NOMO-1 treated with dmso at 0.1 percent for 144 hours (cell line): Measurements from ENCODE around the gene LINC00237.

Source experiments
- DNase-seq: peaks from one replicate; lab custom pipeline; 2025; ENCODE audit not compliant: unreplicated experiment; lab: John Stamatoyannopoulos, UW

Gene LINC00237

DNA sequence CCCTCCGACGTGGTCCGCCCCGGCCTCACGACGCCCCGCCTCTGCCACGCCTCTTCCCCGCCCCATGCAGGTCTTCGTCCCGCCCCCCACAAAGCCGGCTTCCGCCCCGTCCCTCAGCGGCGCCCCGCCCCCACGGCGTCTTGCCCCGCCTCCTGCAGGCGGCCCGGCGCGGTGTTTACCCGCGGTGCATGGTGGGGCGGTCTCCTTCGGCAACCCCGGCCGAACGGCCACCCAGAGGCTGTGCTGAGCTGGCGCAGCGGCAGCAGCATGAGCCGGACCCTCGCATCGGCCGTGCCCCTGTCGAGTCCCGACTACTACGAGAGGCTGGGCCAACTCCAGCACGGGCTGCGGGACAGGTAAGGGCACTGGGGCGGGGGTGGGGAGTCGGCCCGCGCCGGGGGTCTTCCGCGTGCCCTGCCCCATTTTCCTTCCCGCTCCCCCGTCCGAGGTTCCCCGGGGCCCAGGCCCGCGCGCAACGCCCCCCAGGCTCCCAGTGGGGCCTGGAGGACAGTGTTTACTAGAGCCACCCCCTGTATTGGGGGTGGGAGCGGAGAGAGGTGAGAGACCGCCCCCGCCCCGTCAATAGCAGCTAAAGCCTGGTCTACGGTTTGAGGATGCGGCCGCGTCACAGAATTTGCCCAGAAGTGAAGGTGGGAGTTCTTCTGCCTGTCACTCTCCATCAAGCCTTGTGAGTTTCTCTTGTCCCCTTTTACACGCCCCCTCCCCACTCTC is 19.9 kb upstream of the LINC00237 start, which contains the start of gene KIZ:
KIZ (plus strand) TSS at position 234 of the 732 bp plus-strand sequence; CDS start at position 268, 34 bp downstream.
- peak; percentile 81 for DNase-seq

DNA sequence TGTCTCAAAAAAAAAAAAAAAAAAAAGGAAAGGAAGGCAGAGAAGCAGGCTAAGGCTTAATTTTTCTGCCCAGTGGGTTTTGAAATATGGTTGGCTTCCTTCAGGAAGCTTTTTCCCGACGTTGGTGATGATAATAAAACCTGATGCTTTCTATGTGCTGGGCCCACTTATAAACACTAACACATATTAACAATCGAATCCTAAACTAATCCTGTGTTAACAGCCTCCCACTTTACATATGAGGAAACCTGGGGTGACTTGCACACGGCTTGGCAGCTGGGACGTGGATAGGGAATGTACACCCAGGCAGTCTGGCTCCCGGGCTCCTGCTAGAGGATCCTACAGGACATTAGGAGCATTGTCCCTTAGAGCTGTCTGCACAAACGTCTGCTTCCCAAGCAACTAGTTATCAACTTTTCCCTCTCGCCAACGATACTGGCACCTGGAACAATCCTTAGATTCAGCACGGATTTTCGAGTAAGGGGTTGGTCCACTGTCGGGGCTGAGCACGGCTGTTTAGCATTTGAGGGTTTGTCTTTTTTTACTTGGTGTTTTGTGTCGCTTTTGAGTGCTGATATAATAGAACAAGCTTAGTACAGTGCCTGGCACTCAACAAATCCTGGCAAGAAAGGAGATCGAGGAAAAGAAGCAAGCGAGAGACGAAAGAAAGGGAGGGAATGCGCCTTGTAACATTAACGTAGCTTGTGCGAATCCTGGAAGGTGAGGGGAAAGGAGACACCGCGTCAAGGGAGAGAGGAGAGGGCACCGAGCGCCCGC is 19.1 kb upstream of the LINC00237 start:
- no peak for DNase-seq

DNA sequence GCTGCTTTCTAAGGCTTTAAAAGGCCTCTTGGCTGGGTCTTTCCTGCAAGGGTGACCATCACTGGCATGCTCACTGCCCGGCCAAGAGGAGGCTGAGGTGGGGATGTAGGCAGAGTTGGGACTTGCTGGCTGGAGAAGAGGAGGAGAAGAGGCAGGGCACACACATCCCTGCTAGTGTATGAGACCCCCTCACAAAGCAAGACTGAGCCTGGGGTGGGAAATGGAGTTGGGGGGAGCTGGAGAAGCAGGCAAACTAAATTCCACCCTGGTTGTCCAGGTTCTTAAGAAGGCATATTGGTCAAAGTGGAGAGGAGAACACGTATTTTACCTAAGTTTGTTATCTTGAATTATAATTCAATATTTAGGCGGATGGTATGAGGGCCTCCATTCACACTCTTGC is 18.0 kb upstream of the LINC00237 start:
- DNase-seq: no peak

DNA sequence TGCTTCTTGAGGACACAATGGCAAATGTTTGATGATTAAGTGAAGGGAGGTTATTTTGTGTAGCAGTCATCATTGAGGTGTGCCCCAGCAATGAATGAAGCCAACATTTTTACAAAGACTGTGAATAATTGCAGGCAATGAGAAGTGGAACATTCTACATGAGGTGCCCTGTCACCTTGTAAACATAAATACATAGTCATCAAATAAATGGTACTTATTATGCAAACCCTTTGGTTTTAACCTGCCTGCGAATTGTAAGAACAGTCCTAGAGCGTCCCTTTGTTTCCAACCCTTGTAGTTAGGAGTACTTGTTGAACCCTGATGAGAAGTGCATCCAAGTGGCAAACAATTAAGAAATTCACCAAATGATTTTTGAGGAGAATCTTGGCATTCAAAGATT is 12.6 kb upstream of the LINC00237 start:
- DNase-seq: no peak

DNA sequence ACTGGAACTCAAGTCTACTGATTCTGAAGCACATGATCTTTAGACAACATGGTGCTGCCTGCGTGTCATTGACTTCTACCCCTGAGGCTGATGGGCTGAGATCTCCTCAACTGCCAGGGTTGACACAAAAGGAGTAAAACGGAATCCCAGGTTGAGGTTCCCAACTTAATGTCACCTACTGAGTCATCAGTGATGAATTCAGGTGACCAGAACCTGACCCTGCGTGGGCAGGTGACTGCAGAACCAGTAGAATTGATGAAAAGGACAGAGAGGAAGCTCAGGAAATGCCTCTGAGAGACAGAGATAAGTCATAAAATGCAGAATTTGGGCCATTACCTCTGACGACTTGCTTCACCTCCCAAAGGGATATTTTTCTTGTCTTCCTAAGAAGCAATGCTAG is 12.0 kb upstream of the LINC00237 start:
- no peak for DNase-seq

DNA sequence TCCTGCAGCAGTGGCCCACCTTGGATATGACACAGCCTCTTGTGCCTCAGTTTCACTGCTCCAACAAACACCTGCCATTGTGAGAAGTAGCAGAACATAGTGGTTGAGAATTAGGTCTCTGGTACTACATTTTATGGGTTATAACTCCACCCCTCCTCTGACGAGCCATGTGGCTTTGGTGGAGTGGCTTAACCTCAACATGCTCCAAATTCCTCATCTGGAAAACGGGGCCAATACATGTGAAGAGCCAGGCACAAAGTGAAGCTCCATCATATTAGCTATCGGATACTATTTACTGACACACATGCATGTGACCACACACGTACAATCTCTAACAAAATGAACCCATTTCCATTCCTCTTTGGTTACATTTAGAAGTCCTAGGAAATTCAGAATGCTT is 11.4 kb upstream of the LINC00237 start:
- no peak for DNase-seq

DNA sequence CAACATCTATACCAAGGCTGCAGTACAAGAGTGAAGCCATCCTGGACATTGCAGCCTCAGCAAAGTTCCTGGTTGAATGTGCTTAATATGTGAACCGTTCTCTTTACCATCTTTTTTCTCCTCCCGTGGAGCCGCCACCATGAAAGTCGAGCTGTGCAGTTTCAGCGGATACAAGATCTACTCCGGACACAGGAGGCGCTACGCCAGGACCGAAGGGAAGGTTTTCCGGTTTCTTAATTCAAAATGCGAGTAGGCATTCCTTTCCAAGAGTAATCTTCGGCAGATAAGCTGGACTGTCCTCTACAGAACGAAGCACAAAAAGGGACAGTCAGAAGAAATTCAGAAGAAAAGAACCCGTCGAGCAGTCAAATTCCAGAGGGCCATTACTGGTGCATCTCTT is 8.4 kb upstream of the LINC00237 start:
- no peak for DNase-seq

DNA sequence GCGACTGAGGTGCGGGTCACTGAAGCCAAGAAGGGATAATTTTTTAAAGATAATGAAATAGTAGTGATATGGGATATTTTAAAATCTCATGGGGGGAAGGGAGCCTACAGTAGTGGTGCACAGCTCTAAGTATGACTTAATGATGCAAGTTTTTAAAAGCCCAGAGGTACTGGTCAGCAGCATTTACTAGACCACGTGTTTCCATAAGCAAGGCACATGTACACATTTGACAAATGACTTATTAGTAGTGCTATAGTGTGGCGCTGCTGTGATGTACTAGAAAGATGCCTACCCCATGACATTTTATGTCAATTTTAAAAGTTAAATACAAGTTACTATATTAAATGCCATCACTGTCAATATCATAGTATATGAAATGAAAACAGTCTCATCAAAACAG is 7.5 kb upstream of the LINC00237 start:
- DNase-seq: no peak

DNA sequence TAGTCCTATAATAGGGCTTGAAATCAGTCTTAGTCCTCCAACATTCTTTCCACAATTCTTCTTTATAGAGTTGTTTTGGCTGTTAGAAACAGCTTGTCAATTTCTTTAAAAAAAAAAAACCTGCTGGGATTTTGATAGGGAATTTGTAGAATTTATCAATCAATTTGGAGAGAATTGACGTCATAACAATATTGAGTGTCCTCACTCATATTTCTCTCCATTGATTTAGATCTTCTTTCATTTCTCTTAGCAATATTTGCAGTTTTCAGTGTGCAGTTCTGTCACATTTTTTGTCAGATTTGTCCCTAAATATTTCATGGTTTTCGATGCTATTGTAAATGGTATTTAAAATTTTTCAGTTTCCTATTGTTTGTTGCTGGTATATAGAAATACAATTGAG is 5.3 kb upstream of the LINC00237 start:
- DNase-seq: no peak

DNA sequence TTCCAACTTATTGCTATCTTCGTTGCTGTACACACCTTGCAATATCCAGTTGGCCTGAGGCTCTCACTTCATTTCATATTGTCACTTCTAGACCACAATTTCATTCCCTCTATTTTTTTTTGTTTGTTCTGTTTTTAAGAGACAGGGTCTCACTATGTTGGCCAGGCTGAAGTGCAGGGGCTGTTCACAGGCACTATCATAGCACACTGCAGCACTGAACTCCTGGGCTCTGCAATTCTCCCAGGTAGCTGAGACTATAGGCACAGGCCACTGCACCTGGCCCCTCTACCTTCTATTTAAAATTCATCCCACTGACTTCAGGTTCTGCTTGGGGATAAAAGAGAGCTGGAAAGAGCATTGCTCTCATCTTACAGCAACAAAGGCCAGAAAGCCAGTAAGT is 4.7 kb upstream of the LINC00237 start:
- no peak for DNase-seq

DNA sequence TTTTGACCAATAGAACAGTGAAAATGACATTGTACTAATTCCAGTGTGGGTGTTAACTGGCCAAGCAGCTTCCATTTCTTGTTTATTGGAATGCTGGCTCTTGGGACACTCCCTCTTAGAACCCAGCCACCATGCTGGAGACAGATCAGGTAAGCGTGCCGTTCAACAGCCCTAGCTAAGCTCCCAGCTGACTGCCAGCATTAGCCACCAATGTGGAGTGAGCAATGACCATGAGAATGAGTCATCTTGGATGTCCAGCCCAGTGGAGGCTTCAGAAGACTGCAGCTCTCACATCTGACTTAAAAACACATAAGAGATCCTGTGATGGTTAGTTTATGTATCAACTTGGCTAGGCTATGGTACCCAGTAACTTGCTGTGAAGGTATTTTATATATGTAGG is 3.0 kb upstream of the LINC00237 start:
- DNase-seq: no peak

DNA sequence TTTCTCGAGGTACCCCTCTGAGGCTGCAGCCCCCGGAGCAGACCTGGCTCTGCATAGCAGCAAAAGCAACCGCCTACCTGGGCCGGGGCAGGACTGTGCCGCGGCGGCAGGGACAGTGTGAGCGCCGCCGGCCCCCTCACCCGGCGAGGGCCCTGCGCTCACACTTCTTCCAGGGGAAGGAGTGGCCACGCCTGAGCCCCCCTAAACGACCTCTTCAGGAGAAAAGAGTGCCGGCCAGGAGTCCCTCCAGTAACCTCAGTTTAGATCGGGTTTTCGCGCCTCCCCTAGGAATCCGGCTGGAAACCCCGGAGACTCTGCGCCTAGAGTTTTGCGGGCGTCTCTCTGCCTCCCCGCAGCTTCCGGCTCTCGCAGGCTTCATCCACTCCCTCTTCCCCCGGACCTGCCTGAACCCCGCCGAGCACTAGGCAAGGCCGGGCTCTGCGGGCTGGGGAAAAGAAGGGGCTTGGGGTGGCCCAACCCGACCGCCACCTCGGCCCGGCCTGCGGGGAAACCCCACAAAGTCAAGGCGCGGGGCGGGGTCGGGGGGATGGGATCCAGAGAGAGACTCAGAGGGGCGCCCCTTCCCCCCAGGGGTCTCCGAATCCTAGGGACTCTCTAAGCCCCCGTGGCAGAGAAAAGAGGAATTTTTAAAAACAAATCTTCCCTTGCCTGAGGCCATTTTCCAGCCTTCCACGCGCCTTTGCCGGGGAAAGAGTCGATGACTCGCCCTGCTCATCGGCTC is 558 bp downstream of the LINC00237 start:
- no peak for DNase-seq

DNA sequence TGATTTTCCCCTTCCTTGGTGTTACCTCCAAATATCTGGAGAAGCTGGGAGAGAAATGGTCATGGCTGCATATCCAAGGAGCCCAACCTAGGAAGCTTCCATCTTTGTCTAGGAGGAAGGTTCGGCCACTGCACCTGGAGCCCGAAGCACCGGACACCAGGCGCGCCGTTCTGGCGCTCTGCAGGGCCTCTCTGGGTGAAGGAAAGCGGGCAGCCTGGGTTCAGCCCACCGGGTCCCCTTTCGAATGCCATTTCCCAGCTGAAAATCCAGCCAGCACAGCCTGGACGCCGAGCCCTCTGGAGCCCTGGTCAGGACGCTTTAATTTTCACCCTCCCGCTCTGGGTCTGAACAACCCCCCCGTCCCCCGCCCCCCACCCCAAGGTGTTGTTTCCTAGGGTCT is 1.2 kb downstream of the LINC00237 start:
- DNase-seq: no peak

DNA sequence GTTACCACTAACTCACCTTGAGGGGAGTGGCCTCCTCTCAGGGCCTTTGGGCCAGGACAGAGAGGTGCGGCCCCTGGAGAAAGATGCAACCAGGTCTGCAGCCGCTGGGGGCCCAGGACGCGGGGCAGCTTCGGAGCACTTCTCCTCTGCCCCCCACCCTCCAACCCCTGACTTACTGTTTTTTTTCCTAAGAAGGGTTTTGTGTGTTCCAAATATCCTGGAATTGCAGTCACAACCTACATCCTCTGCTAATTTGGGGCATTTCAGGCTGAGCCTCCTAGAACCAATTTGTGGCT is 1.7 kb downstream of the LINC00237 start:
- no peak for DNase-seq

DNA sequence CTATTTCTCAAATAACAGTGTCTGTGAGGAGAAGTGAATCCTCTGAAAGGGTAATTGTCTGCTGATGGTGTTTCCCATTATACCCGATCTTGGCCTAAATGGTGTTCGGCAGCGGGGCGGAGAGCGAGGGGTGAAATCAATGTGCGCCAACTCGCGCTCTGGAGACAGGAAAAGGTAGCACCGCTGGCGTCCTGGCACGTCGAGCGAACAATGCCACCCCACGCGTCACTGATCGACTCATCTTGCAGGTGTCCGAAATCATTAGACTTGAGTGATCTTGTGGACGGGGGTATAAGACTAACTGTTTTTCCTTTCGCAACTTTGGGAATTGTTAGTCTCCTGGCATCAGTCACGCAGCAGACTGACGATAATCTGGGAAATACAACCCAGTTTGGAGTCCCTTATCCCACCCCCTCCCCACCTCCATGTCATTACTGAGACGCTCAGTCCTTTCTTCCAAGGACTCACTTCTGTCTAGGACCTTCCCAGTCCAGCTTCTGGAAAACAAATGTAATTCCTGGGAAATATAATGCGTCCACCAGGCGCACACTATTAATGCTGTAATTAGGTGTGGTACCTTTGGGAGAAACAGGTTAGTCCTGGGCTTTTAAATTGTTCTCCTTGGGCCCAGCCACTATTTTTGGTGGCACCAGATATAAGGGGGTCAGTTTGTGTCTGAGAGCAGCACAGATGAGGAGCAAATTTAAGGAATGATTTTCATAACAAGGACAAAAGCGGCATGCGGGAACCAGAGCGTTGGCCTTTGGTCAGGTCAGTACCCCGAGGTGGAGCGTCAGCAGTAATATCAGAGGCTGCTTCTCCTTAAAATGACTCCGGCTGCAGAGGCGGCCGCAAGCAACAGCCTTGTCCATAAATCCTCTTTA is 2.3 kb downstream of the LINC00237 start:
- no peak for DNase-seq

DNA sequence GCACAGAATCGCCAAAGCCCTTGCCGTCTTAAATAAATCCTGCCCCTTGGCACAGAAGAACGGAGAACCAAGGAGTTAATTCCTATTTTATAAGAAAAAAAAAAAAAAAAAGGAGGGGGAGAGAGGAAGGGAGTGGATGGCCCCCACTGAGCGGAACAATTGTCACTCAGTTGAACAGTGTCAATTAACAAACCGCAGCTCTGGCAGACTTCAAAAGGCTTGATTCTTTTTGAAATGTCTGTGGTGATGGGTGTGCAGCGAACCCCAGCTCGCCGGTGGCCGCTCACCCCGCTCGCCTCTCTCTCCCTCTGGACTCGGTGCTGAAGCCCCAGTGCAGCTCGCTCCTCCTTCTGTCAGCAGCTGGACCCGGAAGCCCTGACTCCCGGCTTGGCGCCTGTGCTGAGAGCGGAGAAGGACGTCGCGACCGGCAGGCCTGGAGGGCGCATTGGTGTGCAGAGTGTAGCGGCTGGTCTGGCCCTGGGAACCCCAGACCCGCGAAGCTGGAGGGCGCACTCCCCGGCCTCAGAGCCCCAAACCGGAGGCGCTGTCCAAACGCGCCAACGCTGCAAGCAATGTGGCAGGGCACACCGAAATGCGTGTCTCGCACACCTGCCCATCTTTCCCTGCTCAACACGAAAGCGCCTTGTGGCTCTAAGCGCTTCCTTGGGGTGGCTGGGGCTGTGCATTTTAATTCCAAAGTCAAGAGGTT is 3.4 kb downstream of the LINC00237 start:
- DNase-seq: peak; percentile 59

DNA sequence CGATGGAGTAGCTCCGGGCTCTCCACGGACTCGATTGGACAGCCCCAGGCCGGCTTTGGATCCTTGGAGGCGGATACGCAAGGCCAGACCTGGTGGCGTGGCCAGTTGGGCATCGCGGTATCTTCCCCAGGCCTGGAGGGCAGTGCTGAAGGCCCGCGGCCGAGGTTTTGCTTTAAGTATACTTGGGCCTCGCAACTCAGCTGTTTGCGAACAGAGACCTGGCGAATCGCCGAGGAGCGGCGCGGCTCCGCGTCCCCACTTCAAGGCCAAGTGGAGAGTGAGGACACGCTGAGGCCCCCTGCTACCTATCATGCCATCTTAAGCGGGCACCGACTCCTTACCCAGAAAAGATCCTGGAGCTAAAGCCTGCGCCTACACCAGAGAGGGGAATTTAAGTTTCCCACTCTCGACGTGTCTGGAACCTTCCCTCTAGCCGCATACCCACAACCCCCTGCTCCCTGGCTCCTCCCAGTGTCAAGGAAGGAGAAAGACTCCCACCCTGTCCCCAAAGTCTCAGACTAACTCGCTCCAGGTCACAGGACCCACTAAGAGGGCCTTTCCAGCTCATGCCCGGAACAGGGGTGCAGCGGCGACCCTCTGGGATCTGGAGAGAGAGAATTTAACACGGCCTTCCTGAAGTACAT is 4.1 kb downstream of the LINC00237 start:
- peak; percentile 53 for DNase-seq

DNA sequence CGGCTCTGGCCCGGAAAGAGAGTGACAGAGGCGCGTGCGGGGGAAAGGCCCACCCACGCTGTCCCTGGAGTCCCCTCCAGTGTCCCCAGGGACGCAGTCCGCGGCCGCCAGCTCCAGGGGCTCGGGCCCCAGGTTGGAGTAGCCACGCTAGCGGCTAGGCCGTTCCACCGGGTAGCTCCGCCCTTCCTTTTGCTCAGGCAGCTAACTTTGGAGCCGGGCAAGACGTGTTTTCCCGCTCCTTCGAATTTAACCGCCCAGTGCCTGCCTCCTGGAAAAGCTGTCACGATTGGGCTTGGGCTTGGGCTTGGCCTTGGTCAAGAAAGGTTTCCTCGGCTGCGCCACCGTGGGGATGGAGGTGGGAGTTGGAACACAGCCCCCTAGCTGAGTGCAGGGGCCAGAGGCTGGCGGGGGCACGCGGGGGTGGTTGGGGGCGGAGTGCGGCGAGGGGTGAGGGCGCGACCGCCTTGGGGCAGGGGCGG is 4.7 kb downstream of the LINC00237 start:
- peak; percentile 30 for DNase-seq

DNA sequence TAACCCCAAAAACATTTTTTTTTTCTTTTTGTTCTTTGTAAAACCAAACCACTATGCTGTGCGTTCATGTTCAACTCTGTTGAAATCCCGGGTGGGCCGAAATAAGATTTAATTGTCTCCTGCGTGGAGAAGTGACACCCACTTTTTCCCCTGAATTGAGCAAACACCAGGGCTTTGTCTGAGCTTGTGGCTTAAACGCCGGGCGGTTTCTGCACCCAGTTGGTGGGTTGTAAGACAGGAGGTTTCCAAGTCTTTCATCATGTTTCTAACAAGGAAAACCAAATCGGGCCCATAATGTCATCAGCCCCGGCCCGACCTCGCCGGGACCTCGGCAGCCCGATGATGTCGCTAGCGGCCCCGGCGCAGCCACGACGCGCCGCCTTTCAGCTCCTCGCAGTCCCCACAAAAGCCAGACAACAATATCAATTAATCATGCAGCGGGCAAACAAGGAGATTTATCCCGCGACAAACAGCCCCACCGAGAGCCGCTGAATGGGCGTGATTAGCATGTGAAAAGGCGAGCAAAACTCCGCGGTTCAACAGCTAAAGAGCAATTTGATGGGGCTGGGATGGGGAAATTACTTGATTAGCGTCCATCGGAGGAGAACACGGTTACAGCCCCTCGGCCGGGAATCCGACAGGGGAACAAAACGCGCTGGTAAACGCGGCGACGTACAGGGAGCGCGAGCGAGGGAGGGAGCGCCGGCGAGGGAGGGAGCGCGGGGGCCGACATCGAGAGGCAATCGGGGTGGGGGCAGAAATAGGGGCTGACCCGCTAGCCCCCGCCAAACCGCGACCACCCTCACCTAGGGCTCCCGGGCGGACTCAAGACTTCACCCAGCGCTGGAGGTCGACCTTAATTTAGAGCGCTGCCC is 5.3 kb downstream of the LINC00237 start:
- peak; percentile 83 for DNase-seq
